ACC112 (cell line): ENCODE data around the gene RFTN2.

Source experiments
- H2AFZ ChIP-seq: fragments of 200-600 bp; sonication (generic); one replicate; pipeline ENCODE4 v1.6.0; 2017; ENCODE audit warnings: antibody characterized with exemption, low read length; ENCODE audit not compliant: unreplicated experiment
- H3K27ac ChIP-seq: fragments of 200-600 bp; sonication (generic); 2 replicates; pipeline ENCODE4 v1.5.1; 2014; ENCODE audit warnings: low read depth, mild to moderate bottlenecking, antibody characterized with exemption, low read length, moderate library complexity
- H3K27me3 ChIP-seq: fragments of 200-600 bp; sonication (generic); 2 replicates; pipeline ENCODE4 v1.6.1; 2014; ENCODE audit warnings: mild to moderate bottlenecking, antibody characterized with exemption, low read length, moderate library complexity, mixed read lengths; ENCODE audit not compliant: insufficient read depth
- H3K36me3 ChIP-seq: fragments of 200-600 bp; sonication (generic); 2 replicates; pipeline ENCODE4 v1.6.1; 2016; ENCODE audit warnings: mild to moderate bottlenecking, antibody characterized with exemption, low read length, moderate library complexity, mixed read lengths; ENCODE audit not compliant: insufficient read depth
- H3K4me1 ChIP-seq: fragments of 200-600 bp; sonication (generic); one replicate; pipeline ENCODE4 v1.6.1; 2016; ENCODE audit warnings: low read length, mixed read lengths; ENCODE audit not compliant: insufficient read depth, unreplicated experiment, control insufficient read depth
- H3K4me3 ChIP-seq: fragments of 200-600 bp; sonication (generic); 2 replicates; pipeline ENCODE4 v1.5.1; 2014; ENCODE audit warnings: mild to moderate bottlenecking, low read depth, low read length
- H3K79me2 ChIP-seq: fragments of 200-600 bp; sonication (generic); one replicate; pipeline ENCODE4 v1.6.0; 2016; ENCODE audit warnings: low read length; ENCODE audit not compliant: control insufficient read depth, unreplicated experiment, insufficient read depth

RFTN2 gene

DNA sequence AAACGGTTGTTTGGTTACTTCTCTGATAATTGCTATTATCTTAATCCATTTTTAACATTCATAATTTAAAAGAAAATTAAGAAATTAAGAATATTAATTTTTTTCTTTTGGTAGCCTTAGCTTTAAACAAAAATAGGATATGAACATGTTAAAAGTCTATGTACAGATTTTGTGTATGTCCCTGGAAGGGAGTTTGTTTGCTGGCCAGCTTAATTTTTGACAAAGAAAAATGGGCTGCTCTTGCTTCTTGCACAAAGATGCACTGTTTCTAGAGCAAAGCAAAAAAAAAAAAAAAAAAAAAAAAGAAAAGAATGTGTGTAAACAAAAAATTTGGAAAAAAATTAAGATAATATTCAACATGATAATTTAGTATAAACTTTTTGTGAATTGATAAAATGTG is 1.3 kb downstream of the RFTN2 start:
- H3K4me1 ChIP-seq: peaks cover 26% of the 10 kb centered on the region
- no peaks in the 10 kb centered on the region for H3K27me3 ChIP-seq
- no peaks in the 10 kb centered on the region for H3K79me2 ChIP-seq
- no peak overlapping the region for H2AFZ ChIP-seq
- peak overlapping the region; percentile 78 for H3K4me3 ChIP-seq
- H3K27ac ChIP-seq: no peak overlapping the region
- no peaks in the 10 kb centered on the region for H3K36me3 ChIP-seq

DNA sequence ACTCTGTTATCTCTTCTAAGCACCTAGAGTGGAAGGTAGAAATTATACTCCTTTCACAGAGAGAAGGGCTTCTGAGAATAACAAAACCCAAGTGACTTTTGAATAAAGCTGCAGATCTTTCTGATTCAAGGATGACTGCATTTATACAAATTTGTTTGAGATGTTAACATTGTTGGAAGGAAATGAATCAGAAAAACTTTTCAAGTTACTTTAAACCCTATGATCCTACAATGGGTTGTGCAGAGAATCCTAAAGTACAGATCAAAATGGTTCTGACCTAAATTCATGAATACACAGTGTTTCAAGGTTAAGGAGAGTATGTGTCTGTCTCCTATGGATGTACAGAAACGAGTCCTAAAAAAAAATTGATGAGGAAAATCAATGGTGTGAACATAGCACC is 1.8 kb downstream of the RFTN2 start:
- H3K27me3 ChIP-seq: no peaks in the 10 kb centered on the region
- peak overlapping the region; percentile 59 for H3K4me3 ChIP-seq
- H2AFZ ChIP-seq: no peak overlapping the region
- H3K79me2 ChIP-seq: no peaks in the 10 kb centered on the region
- no peak overlapping the region for H3K27ac ChIP-seq
- peaks cover 26% of the 10 kb centered on the region for H3K4me1 ChIP-seq
- H3K36me3 ChIP-seq: no peaks in the 10 kb centered on the region

DNA sequence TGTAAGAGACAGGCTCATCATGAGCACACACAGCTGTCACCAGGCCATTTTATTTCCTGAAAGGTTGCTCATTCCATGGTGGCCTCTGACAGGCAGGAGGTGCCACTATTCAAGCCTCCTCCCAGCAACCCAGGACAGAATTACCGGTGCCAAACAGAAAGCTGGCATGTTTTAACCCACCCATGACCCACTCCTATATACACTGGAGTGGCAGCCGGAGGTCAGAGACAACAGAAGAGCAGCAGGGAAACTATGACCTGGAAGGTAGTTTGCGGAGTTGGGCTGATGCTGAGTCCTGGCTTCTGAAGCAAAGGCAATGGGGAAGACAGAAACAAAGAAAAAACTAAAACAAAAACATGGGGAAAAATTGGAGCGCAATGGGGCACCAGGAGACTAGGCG is 2.3 kb downstream of the RFTN2 start:
- Histone ChIP-seq H3K36me3 (no peaks in the 10 kb centered on the region), H3K27me3 (no peaks in the 10 kb centered on the region), H3K4me3 (peak overlapping the region; percentile 59), H2AFZ (no peak overlapping the region), H3K79me2 (no peaks in the 10 kb centered on the region), H3K27ac (no peak overlapping the region), H3K4me1 (peaks cover 26% of the 10 kb centered on the region)

DNA sequence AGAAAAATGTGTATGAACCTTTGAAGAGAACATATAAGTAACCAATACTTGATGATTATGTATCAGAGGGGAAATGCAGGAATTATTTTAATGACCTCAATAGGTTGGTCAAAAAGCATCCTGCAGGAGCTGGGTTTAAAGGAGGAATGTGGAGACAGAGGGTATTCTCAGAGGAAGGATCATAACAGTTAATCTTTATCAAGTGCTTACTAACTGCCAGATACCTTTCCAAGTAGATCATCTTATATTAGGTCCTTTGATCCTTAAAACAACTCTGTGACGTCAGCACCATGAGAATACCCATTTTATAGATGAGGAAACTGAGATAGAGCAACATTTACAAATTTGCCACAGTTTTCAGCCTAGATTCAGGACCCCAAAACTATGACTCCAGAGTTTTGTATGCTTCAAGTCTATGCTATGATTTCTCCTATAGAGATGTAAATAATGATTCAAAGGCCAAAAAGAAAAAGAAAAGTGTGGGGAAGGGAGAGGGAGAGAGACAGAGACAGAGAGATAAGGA is 3.0 kb downstream of the RFTN2 start:
- Histone ChIP-seq H3K4me3 (no peak overlapping the region), H3K79me2 (no peaks in the 10 kb centered on the region), H3K4me1 (peaks cover 21% of the 10 kb centered on the region), H2AFZ (no peak overlapping the region), H3K27ac (no peak overlapping the region), H3K36me3 (no peaks in the 10 kb centered on the region), H3K27me3 (no peaks in the 10 kb centered on the region)

DNA sequence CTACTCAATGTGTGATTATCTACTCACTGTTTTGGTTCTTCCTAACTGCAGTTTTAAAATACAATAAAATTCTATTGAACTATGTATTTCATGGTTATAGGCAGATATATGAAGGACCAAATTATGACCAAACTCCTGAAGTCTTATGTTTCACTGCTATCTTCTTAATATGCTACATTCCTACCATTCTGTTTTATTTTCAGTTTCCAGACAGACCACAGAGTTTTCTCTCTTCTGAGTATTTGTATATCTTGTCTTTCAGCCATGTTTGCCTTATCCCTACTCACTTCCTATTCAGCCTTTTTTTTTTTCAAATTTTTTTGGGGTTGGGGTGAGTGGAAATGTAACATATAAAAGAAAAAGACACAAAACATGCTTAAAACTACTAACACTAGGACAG is 6.3 kb downstream of the RFTN2 start:
- no peaks in the 10 kb centered on the region for H3K79me2 ChIP-seq
- no peak overlapping the region for H2AFZ ChIP-seq
- no peaks in the 10 kb centered on the region for H3K36me3 ChIP-seq
- H3K27me3 ChIP-seq: no peaks in the 10 kb centered on the region
- H3K4me1 ChIP-seq: peaks cover 9% of the 10 kb centered on the region
- H3K4me3 ChIP-seq: no peak overlapping the region
- no peak overlapping the region for H3K27ac ChIP-seq

DNA sequence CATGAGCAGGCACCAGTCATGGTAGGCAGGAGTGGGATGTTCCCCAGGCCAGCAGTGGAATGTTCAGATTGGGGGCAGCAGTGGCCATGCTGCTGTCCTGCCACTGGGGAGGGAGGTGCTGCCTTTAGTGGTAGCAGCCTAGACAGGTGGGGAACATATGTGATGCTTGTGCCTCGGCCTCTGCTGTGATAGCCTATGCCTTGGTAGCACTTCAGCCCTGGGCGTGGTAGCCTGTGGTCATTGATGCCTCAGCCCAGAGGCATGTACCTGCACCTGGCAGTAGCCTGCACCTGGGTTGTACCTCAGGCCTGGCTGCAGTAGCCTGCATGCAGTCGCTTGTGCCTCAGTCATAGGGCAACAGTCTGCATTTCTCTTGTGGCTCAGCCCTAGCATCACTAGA is 7.1 kb downstream of the RFTN2 start:
- Histone ChIP-seq H3K4me3 (no peak overlapping the region), H3K36me3 (no peaks in the 10 kb centered on the region), H3K27me3 (no peaks in the 10 kb centered on the region), H3K4me1 (peaks cover 4% of the 10 kb centered on the region), H2AFZ (no peak overlapping the region), H3K79me2 (no peaks in the 10 kb centered on the region), H3K27ac (no peak overlapping the region)

DNA sequence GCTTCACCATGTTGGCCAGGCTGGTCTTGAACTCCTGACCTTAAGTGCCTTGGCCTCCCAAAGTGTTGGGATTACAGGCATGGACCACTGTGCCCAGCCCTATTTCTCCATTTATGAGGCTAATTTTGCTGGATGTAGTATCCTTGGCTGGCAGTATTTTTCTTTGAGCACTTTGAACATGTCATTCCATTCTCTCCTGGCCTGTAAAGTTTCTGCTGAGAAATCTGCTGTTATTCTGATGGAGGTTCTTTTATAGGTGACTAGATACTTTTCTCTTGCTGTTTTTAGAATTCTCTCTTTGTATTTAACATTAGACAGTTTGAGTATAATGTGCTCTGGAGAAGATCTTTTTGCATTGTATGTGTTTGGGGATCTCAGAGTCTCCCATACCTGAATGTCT is 9.1 kb downstream of the RFTN2 start:
- no peaks in the 10 kb centered on the region for H3K79me2 ChIP-seq
- H3K4me1 ChIP-seq: no peaks in the 10 kb centered on the region
- H2AFZ ChIP-seq: no peak overlapping the region
- no peaks in the 10 kb centered on the region for H3K36me3 ChIP-seq
- H3K27ac ChIP-seq: no peak overlapping the region
- no peaks in the 10 kb centered on the region for H3K27me3 ChIP-seq
- H3K4me3 ChIP-seq: no peak overlapping the region

DNA sequence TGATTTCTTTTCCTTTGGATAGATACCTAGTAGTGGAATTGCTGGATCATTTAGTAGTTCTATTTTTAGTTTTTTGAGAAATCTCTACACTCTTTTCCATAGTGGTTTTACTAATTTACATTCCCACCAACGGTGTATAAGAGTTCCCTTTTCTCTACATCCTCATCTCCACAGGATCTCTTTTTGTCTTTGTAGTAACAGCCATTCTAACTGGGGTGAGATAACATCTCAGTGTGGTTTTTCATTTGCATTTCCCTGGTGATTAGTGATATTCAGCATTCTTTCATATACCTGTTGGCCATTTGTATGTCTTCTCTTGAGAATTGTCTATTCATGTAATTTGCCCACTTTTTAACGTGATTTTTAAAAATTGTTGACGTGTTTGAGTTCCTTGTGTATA is 13.8 kb downstream of the RFTN2 start:
- no peaks in the 10 kb centered on the region for H3K27me3 ChIP-seq

DNA sequence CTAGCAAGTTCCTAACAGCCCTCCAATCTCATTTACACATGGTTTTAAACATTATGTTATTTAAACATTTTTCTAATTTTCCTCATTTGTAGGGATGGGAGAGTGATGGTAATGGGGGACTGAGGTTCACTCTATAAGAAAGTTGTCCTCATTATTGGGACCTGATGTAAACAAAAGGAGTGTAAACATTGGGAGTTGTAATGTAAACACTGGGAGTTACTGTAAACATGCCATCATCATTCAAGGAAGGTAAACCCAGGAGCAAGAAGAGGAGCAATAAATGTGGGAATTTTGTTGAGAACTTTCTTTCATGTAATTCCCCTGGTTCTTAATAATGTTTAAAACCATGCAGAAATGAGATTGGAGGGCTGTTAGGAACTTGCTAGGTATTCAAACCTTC is 17.8 kb downstream of the RFTN2 start:
- H3K36me3 ChIP-seq: no peaks in the 10 kb centered on the region
- no peaks in the 10 kb centered on the region for H3K27me3 ChIP-seq
- no peaks in the 10 kb centered on the region for H3K79me2 ChIP-seq
- no peak overlapping the region for H3K27ac ChIP-seq
- H2AFZ ChIP-seq: no peak overlapping the region
- no peak overlapping the region for H3K4me3 ChIP-seq
- no peaks in the 10 kb centered on the region for H3K4me1 ChIP-seq

More for the DNA sequence above, 13.8 kb downstream of the RFTN2 start:
- H3K27ac ChIP-seq: no peak overlapping the region
- no peaks in the 10 kb centered on the region for H3K4me1 ChIP-seq
- no peak overlapping the region for H3K4me3 ChIP-seq
- H3K79me2 ChIP-seq: no peaks in the 10 kb centered on the region
- no peaks in the 10 kb centered on the region for H3K36me3 ChIP-seq
- H2AFZ ChIP-seq: no peak overlapping the region

DNA sequence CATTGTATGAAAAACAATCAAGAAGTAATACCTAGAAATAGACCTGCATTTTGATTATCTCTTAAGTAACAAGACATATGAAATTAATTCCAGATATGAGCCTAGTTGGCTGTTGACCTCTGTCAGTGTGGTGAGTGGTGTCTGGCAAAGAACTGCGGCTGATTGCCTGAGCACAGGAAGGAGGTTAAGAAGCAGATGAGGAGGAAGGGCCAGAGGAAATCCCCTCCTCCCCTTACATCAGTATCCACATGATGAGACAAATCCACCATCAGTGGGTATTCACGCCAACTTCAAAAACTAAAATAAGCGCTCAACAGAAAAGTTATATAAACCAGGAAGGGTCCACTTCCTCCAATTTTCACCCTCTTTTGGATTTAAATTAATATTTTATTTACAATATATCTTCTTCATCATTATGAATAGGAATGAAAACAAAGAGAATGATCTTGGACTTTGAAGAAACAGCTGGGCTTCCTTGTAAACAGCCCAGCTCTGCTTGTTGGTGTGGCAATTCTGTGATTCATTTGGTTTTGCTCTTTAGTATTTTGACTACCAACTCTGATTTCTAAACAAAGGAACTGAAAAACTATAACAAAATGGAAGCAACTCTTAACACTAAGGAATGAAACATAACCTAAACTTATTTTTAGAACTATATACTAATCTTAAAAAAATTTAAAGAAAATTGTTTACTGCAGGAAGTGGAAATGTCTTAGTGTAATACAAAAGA is 27.3 kb downstream of the RFTN2 start:
- Histone ChIP-seq H3K79me2 (no peaks in the 10 kb centered on the region), H2AFZ (no peak overlapping the region), H3K4me3 (no peak overlapping the region), H3K27me3 (no peaks in the 10 kb centered on the region), H3K27ac (no peak overlapping the region), H3K36me3 (no peaks in the 10 kb centered on the region), H3K4me1 (no peaks in the 10 kb centered on the region)

DNA sequence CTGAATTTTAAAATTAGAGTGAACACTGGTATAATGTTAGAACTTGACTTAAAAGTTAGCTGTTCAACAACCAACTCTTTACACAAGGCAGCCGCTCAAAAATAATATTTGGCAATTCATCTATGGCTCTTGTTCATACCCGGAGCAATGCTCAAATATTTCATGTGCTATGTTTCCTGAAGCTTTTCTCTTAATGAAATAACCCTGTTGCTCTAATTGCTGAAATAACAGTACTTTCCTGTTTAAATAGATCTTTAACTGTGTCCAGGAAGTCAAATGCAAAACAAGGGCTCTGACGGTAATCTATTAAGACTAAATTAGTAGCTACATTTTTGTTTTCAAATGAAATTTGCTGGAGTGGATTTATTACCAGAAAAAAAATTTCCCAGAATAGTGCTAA is 33.7 kb downstream of the RFTN2 start:
- Histone ChIP-seq H3K27me3 (no peaks in the 10 kb centered on the region), H2AFZ (no peak overlapping the region), H3K79me2 (no peaks in the 10 kb centered on the region), H3K27ac (no peak overlapping the region), H3K36me3 (no peaks in the 10 kb centered on the region), H3K4me3 (no peak overlapping the region), H3K4me1 (no peaks in the 10 kb centered on the region)
